Measurements from ENCODE around the gene TMEM260. TPM values are rescaled to one million over a fixed set of nuclear protein-coding genes. Genes with fewer than 3 reads are reported as not detected.

Gene TMEM260
- polyA plus RNA-seq, 1 of the 3 experiments (the other 2 are of a cell fraction), result 5.4 TPM

- TF ChIP-seq NRF1 (IDR thresholded peaks at IDR 0.05; ENCODE audit: low read depth, low read length) (no peak), ZBTB33 (IDR thresholded peaks at IDR 0.05; ENCODE audit: borderline replicate concordance, low read depth) (no peak), FOXJ3 (CRISPR knock-in tag; IDR thresholded peaks at IDR 0.05) (no peak), FOSL2 (IDR thresholded peaks at IDR 0.05; ENCODE audit: borderline replicate concordance, low read depth) (no peak), POLR2AphosphoS5 (IDR thresholded peaks at IDR 0.05; ENCODE audit: low read depth, low read length) (no peak), FOXM1 (IDR thresholded peaks at IDR 0.05; ENCODE audit: low read depth) (no peak), EZH2phosphoT487 (IDR thresholded peaks at IDR 0.05; ENCODE audit: borderline replicate concordance, low read depth) (no peak), USF1 (IDR thresholded peaks at IDR 0.05; ENCODE audit: borderline replicate concordance, low read depth) (no peak), RCOR1 (IDR thresholded peaks at IDR 0.05; ENCODE audit: low read length) (no peak), PBX3 (IDR thresholded peaks at IDR 0.05) (no peak), IRF3 (IDR thresholded peaks at IDR 0.05; ENCODE audit: low read depth, low read length) (no peak), RXRA (IDR thresholded peaks at IDR 0.05; ENCODE audit: borderline replicate concordance, low read depth) (no peak), NFIC (IDR thresholded peaks at IDR 0.05; ENCODE audit: borderline replicate concordance) (no peak), CTCF (IDR thresholded peaks at IDR 0.05) (no peak)
- peaks cover 3 to 5% of the 10 kb centered on the region in 2 experiments; a peak in 2 of 4 replicates for H3K4me1 ChIP-seq (ENCODE audit: control insufficient read depth in 1 of 2, insufficient read depth in 2 of 2, low read depth in 1 of 2, low read length in 1 of 2)
- no peaks in the 10 kb centered on the region for H3K9me3 ChIP-seq
- CTCF ChIA-PET, result interaction anchor here (0.6 to 1.3 kb wide), 6 partner anchors 9 to 28 kb away, joined by 3 to 5 read pairs (median 4); no protein-coding TSS in a partner anchor
- 1% methylated on average over 10 of the region's 10 CpGs for WGBS (ENCODE audit: low lambda C conversion rate)
- POLR2A ChIA-PET, result no interaction called here
- H3K9me2 ChIP-seq, result no peaks in the 10 kb centered on the region
- no peak for DNase-seq
- H3K4me3 ChIP-seq (ENCODE audit: low read depth in 2 of 2, low read length in 1 of 2), result peak overlapping the region; percentile 90 to 99
- peak overlapping the region; percentile 28 to 87; a peak in 2 of 4 replicates for H3K27ac ChIP-seq (ENCODE audit: low read depth in 2 of 2, low read length in 1 of 2)
- peak overlapping the region; percentile 89 for H2AFZ ChIP-seq (ENCODE audit: low read depth)
- peaks cover 19% of the 10 kb centered on the region; the same call in 1 of the 2 replicates for H4K20me1 ChIP-seq (ENCODE audit: insufficient read depth)
- peak overlapping the region; percentile 76 for H3K9ac ChIP-seq
- H3K4me2 ChIP-seq, result peak overlapping the region; percentile 76
- peaks cover 45% of the 10 kb centered on the region for H3K79me2 ChIP-seq (ENCODE audit: insufficient read depth)
- H3K27me3 ChIP-seq (ENCODE audit: insufficient read depth), result no peaks in the 10 kb centered on the region
- no peaks in the 10 kb centered on the region for H3F3A ChIP-seq (replicated peaks; ENCODE audit: insufficient read depth)
- H3K36me3 ChIP-seq (replicated peaks in 1 of 2; ENCODE audit: control insufficient read depth in 1 of 2, insufficient read depth in 2 of 2, low read length in 1 of 2), result no peaks in the 10 kb centered on the region
These were observed 668 bp downstream of the TMEM260 start for GRCh38 chr14:56580221-56580711.
